Erythroblast (primary cell): Measurements from ENCODE around the gene TAMM41.

Source experiments
- GATA1 ChIP-seq: IDR thresholded peaks from 2 replicates; pipeline ENCODE4 v1.6.1; 2011; ENCODE audit warnings: low read depth, mild to moderate bottlenecking, control low read depth, low read length, moderate library complexity
- POLR2A ChIP-seq: IDR thresholded peaks from 2 replicates; pipeline ENCODE4 v1.6.1; 2011; ENCODE audit warnings: mild to moderate bottlenecking, low read length

DNA sequence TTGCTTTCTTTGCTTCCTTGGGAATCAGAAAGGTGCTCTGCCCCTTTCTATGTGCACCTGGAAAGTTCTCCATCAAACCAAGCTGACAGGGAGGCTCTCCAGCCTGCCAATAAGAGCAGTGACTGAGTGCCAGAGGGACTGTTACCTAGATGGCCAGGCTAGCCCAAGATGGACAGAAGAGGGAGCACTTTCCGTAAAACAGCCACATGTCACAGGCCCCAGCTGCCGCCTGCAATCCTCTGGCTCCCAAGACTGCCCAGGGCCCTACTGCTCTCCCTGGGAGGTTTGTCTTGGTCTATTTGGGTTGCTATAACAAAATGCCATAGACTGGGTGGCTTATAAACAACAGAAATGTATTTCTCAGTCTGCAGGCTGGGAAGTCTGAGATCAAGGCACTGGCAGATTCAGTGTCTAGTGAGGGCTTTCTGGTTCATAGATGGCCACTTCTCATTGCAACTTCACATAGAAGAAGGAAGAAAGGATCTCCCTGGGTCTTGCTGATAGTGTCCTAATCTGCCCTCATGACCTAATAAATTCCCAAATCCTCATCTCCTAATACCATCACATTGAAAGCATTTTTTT, 72.3 kb downstream of the TAMM41 start:
- TF ChIP-seq POLR2A: no peak
- TF ChIP-seq GATA1: no peak
